Type B pancreatic cell (in vitro differentiated cells): ENCODE measurements around the gene ZNF428. TPM values are rescaled to one million over a fixed set of nuclear protein-coding genes. Genes with fewer than 3 reads are reported as not detected.
"Not testable (repeated sequence)": the region's sequence is repeated elsewhere in the genome, so short reads cannot be mapped to it uniquely, and the experiment has no call there.

Source experiments
- DNase-seq: peaks from one replicate; pipeline ENCODE4 v3.0.0; 2021; ENCODE audit warnings: mixed read lengths; ENCODE audit not compliant: unreplicated experiment; ENCODE audit errors: extremely low spot score
- H3K27ac Mint-ChIP-seq: 2 replicates; pipeline ENCODE4 v1.8.0; 2021; ENCODE audit warnings: mild to moderate bottlenecking, mixed read lengths
- H3K27me3 Mint-ChIP-seq: 2 replicates; pipeline ENCODE4 v1.8.0; 2021; ENCODE audit warnings: mixed read lengths
- H3K36me3 Mint-ChIP-seq: 2 replicates; pipeline ENCODE4 v1.8.0; 2021; ENCODE audit warnings: mixed read lengths
- H3K4me1 Mint-ChIP-seq: one replicate; pipeline ENCODE4 v1.8.0; 2021; ENCODE audit warnings: mixed read lengths; ENCODE audit not compliant: unreplicated experiment
- H3K4me3 Mint-ChIP-seq: 2 replicates; pipeline ENCODE4 v1.8.0; 2021; ENCODE audit warnings: mild to moderate bottlenecking, mixed read lengths
- H3K9me3 Mint-ChIP-seq: 2 replicates; pipeline ENCODE4 v1.8.0; 2021; ENCODE audit warnings: mixed read lengths
- CTCF ChIP-seq: fragments of 200-600 bp; sonication (generic); conservative IDR thresholded peaks from 2 replicates; pipeline ENCODE4 v1.5.0; 2021; ENCODE audit warnings: antibody characterized with exemption, mild to moderate bottlenecking
- total RNA-seq: library from RNA; stranded (reverse); gene quantifications from 2 replicates; pipeline ENCODE4 v1.2.1, GENCODE V29; 2021; ENCODE audit warnings: low replicate concordance

The ZNF428 gene
- total RNA-seq, 1 donor from 2014 or later: 76.9 TPM

- DNase-seq: no peak
- Mint-ChIP-seq H3K4me1 (peaks cover 4% of the 10 kb centered on the region), H3K27me3 (no peaks in the 10 kb centered on the region), H3K4me3 (no peak overlapping the region), H3K27ac (no peak overlapping the region), H3K36me3 (peaks cover 35% of the 10 kb centered on the region), H3K9me3 (no peaks in the 10 kb centered on the region)
- no peak for TF ChIP-seq CTCF
Measured at GRCh38 chr19:43656436-43656835, 37.0 kb upstream of the ZNF428 start.

- DNase-seq: no peak
- H3K27ac Mint-ChIP-seq: peak overlapping the region; percentile 29
- H3K4me1 Mint-ChIP-seq: peaks cover 4% of the 10 kb centered on the region
- no peaks in the 10 kb centered on the region for H3K27me3 Mint-ChIP-seq
- H3K9me3 Mint-ChIP-seq: no peaks in the 10 kb centered on the region
- TF ChIP-seq CTCF: no peak
- peaks cover 19% of the 10 kb centered on the region for H3K36me3 Mint-ChIP-seq
- H3K4me3 Mint-ChIP-seq: no peak overlapping the region
Measured at GRCh38 chr19:43652546-43652874, 33.1 kb upstream of the ZNF428 start.

GRCh38 chr19:43651758-43652545 lies 32.5 kb upstream of the ZNF428 start:
- Mint-ChIP-seq H3K27ac (peak overlapping the region; percentile 29), H3K4me1 (peaks cover 4% of the 10 kb centered on the region), H3K4me3 (no peak overlapping the region), H3K9me3 (no peaks in the 10 kb centered on the region), H3K27me3 (no peaks in the 10 kb centered on the region), H3K36me3 (peaks cover 23% of the 10 kb centered on the region)
- no peak for DNase-seq
- TF ChIP-seq CTCF: peak; percentile 82

GRCh38 chr19:43650276-43650675 lies 30.8 kb upstream of the ZNF428 start:
- H3K36me3 Mint-ChIP-seq: peaks cover 25% of the 10 kb centered on the region
- not testable (repeated sequence) for H3K4me1 Mint-ChIP-seq, H3K27me3 Mint-ChIP-seq, H3K4me3 Mint-ChIP-seq, H3K9me3 Mint-ChIP-seq, DNase-seq, H3K27ac Mint-ChIP-seq

- Mint-ChIP-seq H3K27me3 (no peaks in the 10 kb centered on the region), H3K4me1 (peaks cover 4% of the 10 kb centered on the region), H3K4me3 (no peak overlapping the region), H3K36me3 (peaks cover 22% of the 10 kb centered on the region), H3K27ac (no peak overlapping the region), H3K9me3 (peaks cover 5% of the 10 kb centered on the region)
- no peak for DNase-seq
- no peak for TF ChIP-seq CTCF
Measured at GRCh38 chr19:43649514-43649913, 30.1 kb upstream of the ZNF428 start.

- DNase-seq: no peak
- TF ChIP-seq CTCF: no peak
- H3K4me1 Mint-ChIP-seq: peaks cover 4% of the 10 kb centered on the region
- no peak overlapping the region for H3K4me3 Mint-ChIP-seq
- H3K36me3 Mint-ChIP-seq: peaks cover 20% of the 10 kb centered on the region
- peaks cover 5% of the 10 kb centered on the region for H3K9me3 Mint-ChIP-seq
- no peaks in the 10 kb centered on the region for H3K27me3 Mint-ChIP-seq
- no peak overlapping the region for H3K27ac Mint-ChIP-seq
Measured at GRCh38 chr19:43648633-43649032, 29.2 kb upstream of the ZNF428 start.
